ENCODE results near the gene C20orf141. TPM values are rescaled to one million over a fixed set of nuclear protein-coding genes. Genes with fewer than 3 reads are reported as not detected.

The C20orf141 gene
- total and polyA plus RNA-seq, 7 donors: 0.15 TPM; not detected in 6

GRCh38 chr20:2840967-2841531 lies 26.3 kb downstream of the C20orf141 start:
- WGBS, 2 donors: 9% methylated on average over 33 of the region's 33 CpGs

DNA sequence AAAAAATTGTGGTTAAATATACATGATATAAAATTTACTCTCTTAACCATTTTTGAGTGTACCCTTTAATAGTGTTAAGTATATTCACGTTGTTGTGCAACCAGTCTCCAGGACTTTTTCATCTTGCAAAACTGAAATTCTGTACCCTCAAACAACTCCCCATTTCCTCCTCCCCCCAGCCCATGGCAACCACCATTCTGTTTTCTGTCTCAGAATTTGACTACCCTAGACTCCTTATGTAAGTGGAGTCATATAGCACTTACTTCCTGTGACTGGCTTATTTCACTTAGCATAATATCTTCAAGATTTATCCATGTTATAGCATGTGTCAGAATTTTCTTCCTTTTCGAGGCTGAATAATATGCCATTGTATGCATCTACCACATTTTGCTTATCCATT lies 30.8 kb downstream of the C20orf141 start:
- Histone ChIP-seq H3K36me3 (no peaks in the 10 kb centered on the region), H3K4me3 (no peak overlapping the region), H3K27ac (no peak overlapping the region), H3K9me3 (no peaks in the 10 kb centered on the region), H3K4me1 (peaks cover 0 to 12% (median 10%) of the 10 kb centered on the region in 4 donors), H3K27me3 (no peaks in the 10 kb centered on the region)
- DNase-seq: no peak
- 83 to 89% methylated on average over 2 of the region's 2 CpGs for WGBS, 2 donors
- intact Hi-C loops (cut with DNase I): loop anchor here (10.0 kb wide), 1 partner anchor 151 kb away; the partner anchor contains the start of gene EBF4
- TF ChIP-seq POLR2AphosphoS5 (IDR thresholded peaks at IDR 0.05) (no peak), POLR2A (IDR thresholded peaks at IDR 0.05) (no peak), EP300 (IDR thresholded peaks at IDR 0.05) (no peak)
- TF ChIP-seq, protein P1, sequence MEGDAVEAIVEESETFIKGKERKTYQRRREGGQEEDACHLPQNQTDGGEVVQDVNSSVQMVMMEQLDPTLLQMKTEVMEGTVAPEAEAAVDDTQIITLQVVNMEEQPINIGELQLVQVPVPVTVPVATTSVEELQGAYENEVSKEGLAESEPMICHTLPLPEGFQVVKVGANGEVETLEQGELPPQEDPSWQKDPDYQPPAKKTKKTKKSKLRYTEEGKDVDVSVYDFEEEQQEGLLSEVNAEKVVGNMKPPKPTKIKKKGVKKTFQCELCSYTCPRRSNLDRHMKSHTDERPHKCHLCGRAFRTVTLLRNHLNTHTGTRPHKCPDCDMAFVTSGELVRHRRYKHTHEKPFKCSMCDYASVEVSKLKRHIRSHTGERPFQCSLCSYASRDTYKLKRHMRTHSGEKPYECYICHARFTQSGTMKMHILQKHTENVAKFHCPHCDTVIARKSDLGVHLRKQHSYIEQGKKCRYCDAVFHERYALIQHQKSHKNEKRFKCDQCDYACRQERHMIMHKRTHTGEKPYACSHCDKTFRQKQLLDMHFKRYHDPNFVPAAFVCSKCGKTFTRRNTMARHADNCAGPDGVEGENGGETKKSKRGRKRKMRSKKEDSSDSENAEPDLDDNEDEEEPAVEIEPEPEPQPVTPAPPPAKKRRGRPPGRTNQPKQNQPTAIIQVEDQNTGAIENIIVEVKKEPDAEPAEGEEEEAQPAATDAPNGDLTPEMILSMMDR (IDR thresholded peaks at IDR 0.05): no peak

More at GRCh38 chr20:2840967-2841531, 26.3 kb downstream of the C20orf141 start:
- Histone ChIP-seq H3K4me3 (peak overlapping the region; percentile 79 to 96 (median 85)), H3K9me3 (no peaks in the 10 kb centered on the region), H3K27me3 (no peaks in the 10 kb centered on the region), H3K4me1 (peaks cover 0 to 24% (median 14%) of the 10 kb centered on the region in 4 donors), H3K36me3 (peaks cover 0 to 8% (median 0%) of the 10 kb centered on the region in 4 donors), H3K27ac (peak overlapping the region; percentile 86 to 95 (median 92))
- TF ChIP-seq EP300 (IDR thresholded peaks at IDR 0.05) (no peak), POLR2A (IDR thresholded peaks at IDR 0.05) (no peak), POLR2AphosphoS5 (IDR thresholded peaks at IDR 0.05) (no peak)
- TF ChIP-seq, protein P1 (IDR thresholded peaks at IDR 0.05): no peak
- intact Hi-C loops (cut with DNase I): loop anchor here (2.0 to 10.0 kb wide), 2 partner anchors 32 to 146 kb away; partner anchors contain the start of genes EBF4 and PTPRA
- peak; percentile 86 for DNase-seq

GRCh38 chr20:2846698-2847097 lies 31.9 kb downstream of the C20orf141 start:
- no peak for TF ChIP-seq POLR2AphosphoS5 (IDR thresholded peaks at IDR 0.05)
- TF ChIP-seq, protein P1 (IDR thresholded peaks at IDR 0.05): no peak
- TF ChIP-seq EP300 (IDR thresholded peaks at IDR 0.05): no peak
- no peak for TF ChIP-seq POLR2A (IDR thresholded peaks at IDR 0.05)
- Histone ChIP-seq H3K9me3 (no peaks in the 10 kb centered on the region), H3K27me3 (no peaks in the 10 kb centered on the region), H3K4me1 (peaks cover 0 to 6% (median 5%) of the 10 kb centered on the region in 4 donors), H3K27ac (no peak overlapping the region), H3K36me3 (no peaks in the 10 kb centered on the region), H3K4me3 (no peak overlapping the region)
- no peak for DNase-seq
- intact Hi-C loops (cut with DNase I): loop anchor here (10.0 kb wide), 1 partner anchor 152 kb away; the partner anchor contains the start of gene EBF4
- WGBS, 2 donors: 19 to 64% methylated on average over 5 of the region's 5 CpGs

GRCh38 chr20:2847802-2848201 lies 33.0 kb downstream of the C20orf141 start:
- H3K27ac ChIP-seq: no peak overlapping the region
- DNase-seq: no peak
- intact Hi-C loops (cut with DNase I): loop anchor here (10.0 kb wide), 1 partner anchor 153 kb away; the partner anchor contains the start of gene EBF4
- H3K9me3 ChIP-seq: no peaks in the 10 kb centered on the region
- 92 to 97% methylated on average over 4 of the region's 4 CpGs for WGBS, 2 donors
- H3K36me3 ChIP-seq: no peaks in the 10 kb centered on the region
- H3K4me3 ChIP-seq: no peak overlapping the region
- peaks cover 0 to 6% (median 3%) of the 10 kb centered on the region in 4 donors for H3K4me1 ChIP-seq
- TF ChIP-seq, protein P1 (IDR thresholded peaks at IDR 0.05): no peak
- TF ChIP-seq EP300 (IDR thresholded peaks at IDR 0.05): no peak
- no peak for TF ChIP-seq POLR2A (IDR thresholded peaks at IDR 0.05)
- no peak for TF ChIP-seq POLR2AphosphoS5 (IDR thresholded peaks at IDR 0.05)
- H3K27me3 ChIP-seq: no peaks in the 10 kb centered on the region
